Activated CD8-positive, alpha-beta memory T cell treated with anti-CD3 and anti-CD28 coated beads, Interleukin-2, amount 50 U/mL, for 48 hours (primary cell): Measurements from ENCODE around the gene TNFSF13.

Experiments
- DNase-seq: peaks from one replicate; pipeline ENCODE4 v3.0.0-alpha.2; 2020

The TNFSF13 gene

DNA sequence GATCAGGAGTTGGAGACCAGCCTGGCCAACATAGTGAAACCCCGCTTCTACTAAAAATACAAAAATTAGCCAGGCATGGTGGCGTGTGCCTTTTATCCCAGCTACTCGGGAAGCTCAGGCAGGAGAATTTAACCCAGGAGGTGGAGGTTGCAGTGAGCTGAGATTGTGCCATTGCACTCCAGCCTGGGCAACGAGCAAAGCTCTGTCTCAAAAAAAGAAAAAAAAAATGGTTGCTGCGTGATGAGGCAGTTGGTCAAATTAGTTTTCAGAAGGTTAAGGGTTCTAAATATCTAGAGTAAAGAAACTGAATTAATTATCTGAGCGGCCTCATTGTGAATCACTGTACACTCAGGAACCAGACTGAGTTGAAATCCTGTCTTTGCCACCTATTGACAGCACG, 17.4 kb downstream of the TNFSF13 start:
- DNase-seq: no peak

GRCh38 chr17:7576432-7576937, 17.9 kb downstream of the TNFSF13 start:
- no peak for DNase-seq

- DNase-seq: no peak
Observed at GRCh38 chr17:7577327-7578199, 19.0 kb downstream of the TNFSF13 start.

DNA sequence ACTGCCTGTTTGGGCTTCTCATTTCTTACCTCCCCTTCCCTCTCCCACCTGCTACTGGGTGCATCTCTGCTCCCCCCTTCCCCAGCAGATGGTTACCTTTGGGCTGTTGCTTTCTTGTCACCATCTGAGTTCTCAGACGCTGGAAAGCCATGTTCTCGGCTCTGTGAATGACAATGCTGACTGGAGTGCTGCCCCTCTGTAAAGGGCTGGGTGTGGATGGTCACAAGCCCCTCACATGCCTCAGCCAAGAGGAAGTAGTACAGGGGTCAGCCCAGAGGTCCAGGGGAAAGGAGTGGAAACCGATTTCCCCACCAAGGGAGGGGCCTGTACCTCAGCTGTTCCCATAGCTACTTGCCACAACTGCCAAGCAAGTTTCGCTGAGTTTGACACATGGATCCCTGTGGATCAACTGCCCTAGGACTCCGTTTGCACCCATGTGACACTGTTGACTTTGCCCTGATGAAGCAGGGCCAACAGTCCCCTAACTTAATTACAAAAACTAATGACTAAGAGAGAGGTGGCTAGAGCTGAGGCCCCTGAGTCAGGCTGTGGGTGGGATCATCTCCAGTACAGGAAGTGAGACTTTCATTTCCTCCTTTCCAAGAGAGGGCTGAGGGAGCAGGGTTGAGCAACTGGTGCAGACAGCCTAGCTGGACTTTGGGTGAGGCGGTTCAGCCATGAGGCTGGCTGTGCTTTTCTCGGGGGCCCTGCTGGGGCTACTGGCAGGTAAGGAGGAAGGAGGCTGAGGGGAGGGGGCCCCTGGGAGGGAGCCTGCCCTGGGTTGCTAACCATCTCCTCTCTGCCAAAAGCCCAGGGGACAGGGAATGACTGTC, 20.7 kb downstream of the TNFSF13 start, which contains the start of gene CD68:
TSS of gene CD68 (plus strand) at position 638 of the 833 bp plus-strand sequence. CDS start at position 678, 40 bp downstream.
- DNase-seq: peak; percentile 89

DNA sequence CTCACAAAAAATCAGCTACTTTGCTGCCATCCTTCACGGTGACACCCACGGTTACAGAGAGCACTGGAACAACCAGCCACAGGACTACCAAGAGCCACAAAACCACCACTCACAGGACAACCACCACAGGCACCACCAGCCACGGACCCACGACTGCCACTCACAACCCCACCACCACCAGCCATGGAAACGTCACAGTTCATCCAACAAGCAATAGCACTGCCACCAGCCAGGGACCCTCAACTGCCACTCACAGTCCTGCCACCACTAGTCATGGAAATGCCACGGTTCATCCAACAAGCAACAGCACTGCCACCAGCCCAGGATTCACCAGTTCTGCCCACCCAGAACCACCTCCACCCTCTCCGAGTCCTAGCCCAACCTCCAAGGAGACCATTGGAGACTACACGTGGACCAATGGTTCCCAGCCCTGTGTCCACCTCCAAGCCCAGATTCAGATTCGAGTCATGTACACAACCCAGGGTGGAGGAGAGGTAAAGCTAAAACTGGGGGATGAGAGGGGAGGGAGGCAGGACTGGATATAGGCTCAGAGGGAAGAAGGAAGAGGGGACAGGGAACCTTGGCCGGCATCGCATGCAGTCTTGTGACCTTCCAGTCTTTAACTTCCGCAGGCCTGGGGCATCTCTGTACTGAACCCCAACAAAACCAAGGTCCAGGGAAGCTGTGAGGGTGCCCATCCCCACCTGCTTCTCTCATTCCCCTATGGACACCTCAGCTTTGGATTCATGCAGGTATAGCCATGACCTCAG, 21.5 kb downstream of the TNFSF13 start:
- DNase-seq: no peak

DNA sequence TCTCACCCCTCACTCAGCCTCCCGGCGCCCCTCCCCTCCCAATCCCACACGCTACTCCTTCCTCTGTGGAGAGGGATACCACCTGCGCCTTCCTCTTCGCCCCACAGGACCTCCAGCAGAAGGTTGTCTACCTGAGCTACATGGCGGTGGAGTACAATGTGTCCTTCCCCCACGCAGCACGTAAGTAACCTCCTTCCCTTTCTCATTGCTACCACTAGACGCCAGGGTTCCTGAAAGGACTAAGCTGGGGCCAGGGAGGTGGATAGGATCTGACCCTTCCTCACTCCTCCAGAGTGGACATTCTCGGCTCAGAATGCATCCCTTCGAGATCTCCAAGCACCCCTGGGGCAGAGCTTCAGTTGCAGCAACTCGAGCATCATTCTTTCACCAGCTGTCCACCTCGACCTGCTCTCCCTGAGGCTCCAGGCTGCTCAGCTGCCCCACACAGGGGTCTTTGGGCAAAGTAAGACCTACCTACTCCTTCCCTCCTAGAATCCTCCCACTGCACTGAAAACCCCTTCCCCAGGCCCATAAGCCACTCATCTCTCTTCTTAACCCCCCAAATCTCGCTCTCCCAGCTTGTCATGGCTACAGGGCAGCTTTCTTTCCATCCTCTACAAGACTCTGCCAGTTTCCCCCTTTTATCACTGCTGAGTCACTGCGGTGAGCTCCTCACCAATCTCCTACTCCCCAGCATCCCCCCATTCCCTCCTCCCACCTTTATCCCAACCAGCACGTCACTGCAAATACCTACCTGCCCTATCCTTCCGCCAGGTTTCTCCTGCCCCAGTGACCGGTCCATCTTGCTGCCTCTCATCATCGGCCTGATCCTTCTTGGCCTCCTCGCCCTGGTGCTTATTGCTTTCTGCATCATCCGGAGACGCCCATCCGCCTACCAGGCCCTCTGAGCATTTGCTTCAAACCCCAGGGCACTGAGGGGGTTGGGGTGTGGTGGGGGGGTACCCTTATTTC, 22.3 kb downstream of the TNFSF13 start:
- no peak for DNase-seq

- DNase-seq: no peak
Observed at GRCh38 chr17:7582396-7583252, 24.1 kb downstream of the TNFSF13 start.

DNA sequence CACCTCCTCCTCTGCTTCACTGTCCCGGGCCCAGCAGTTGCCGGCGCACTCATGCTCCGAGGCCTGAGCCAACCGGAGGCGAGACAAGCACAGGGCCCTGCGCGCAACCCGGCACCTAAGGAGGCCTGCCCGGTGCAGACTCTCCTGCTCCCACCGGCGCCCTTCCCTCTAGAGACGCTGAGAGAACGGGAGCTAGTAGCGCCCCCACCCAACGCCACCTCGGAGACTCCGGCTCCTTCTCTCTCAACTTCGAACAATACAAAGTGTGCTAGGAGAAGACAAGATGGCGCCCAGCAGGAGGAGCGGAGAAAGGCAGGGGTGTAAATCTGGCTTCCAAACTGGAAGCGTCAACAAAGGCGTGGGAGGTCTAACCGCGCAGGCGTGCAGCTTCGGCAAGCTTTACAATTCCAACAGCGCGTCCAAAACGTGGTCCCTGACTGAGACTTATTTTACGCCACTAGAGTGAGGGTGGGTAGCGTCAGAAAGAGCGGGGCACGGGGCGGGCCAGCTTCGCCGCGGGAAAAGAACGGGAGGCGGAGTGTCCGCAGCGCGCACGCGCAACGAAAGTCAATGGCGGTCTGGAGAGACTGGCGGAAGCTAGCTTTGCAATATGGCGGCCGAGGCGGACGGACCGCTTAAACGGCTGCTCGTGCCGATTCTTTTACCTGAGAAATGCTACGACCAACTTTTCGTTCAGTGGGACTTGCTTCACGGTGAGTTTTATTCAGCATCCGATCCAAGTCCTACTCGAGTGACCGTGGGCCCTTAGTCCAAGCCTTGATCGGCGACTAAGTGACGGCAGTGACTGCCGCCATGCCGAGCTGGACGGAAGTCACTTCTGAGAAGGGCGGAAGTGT, 24.9 kb downstream of the TNFSF13 start, which contains the start of gene MPDU1:
TSS of gene MPDU1 (plus strand) at position 600 of the 857 bp plus-strand sequence. CDS start at position 611, 11 bp downstream.
- DNase-seq: peak; percentile 96

DNA sequence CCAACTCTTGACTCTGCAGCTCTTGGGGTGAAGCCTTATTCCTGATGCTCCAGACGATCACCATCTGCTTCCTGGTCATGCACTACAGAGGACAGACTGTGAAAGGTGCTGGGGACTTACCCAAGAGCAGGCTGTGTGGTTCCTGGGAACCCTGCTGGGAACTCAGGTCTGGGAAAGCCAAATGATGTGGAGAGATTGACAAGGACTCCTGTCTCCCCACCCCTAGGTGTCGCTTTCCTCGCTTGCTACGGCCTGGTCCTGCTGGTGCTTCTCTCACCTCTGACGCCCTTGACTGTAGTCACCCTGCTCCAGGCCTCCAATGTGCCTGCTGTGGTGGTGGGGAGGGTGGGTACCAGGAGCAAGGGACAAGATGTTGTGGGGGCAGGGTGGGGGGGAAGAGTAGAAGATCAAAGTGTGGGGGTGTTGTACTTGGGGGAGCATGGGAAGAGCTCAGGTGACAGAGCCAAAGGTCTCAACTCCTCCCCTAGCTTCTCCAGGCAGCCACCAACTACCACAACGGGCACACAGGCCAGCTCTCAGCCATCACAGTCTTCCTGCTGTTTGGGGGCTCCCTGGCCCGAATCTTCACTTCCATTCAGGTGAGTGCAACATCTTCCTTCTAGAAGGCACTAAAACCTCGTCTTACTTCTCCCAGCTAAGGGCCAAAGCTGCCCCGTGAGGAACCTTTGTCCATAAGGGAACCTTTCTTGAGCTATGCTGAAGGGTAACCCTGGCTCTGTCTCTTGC, 28.3 kb downstream of the TNFSF13 start:
- no peak for DNase-seq

DNA sequence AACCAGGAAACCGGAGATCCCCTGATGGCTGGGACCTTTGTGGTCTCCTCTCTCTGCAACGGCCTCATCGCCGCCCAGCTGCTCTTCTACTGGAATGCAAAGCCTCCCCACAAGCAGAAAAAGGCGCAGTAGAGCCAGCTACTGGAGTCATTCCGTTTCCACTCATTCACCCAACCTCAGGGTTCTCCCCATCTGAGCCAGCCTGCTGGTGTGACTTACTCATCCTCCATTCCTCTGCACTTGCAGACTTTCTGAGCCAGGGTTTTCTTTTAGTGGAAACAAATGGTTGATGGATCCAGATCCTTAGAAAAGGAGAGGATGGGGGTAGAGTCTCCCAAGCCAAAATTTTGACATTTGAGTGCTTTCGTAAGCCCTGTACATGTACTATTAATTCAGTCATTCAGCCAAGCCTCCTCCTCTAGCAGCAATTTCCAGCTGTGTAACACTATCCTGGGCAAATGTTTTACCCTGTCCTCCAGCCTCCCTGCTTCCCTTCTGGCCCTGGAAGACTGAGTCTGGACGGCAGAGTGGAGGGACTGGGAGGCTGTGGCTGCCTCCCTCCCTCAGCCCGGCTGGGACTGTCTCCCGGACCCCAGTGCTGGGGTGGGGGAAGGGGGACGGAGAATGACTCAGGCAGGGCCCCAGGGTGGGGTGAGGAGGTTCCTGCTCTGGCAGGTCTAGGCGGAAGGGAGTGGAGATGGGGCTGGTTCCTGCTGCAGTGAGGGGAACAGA, 29.0 kb downstream of the TNFSF13 start:
- DNase-seq: no peak

DNA sequence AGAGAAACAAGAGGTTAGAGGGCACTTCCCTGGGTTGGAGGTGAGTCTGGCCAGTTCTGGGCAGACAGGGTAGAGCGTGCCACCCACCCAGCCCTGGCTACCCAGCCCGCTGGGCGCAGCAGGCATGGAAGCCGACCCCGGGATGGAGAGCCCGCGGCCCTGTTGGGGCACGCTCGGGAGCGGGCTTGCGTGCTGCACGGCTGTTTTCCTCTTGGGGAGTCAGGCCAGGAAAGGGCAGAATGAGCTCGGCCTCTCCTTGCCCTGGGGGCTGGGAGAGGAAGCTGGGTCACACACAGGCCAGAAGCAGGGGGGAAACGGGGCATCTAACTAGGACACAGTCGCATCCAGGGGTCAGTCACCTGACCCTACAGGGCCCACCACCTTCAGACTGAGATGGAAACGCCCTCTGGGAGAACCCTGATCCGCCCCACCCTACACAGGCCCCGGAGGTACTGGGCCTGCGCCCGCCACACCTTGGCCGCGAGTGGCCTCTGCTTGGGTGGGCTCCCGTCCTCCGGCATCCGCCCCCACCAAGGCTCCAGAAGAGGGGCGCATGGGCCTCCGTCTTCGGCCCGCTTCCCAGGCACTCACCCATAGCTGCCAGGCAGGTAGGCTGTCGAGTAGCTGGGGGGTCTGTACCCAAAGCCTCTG, 30.1 kb downstream of the TNFSF13 start:
- DNase-seq: no peak

GRCh38 chr17:7589204-7589868, 30.8 kb downstream of the TNFSF13 start:
- peak; percentile 84 for DNase-seq

- DNase-seq: no peak
Observed at GRCh38 chr17:7589891-7590691, 31.5 kb downstream of the TNFSF13 start, which contains the start of gene SOX15. Gene SOX15 (minus strand): TSS chr17:7590094. CDS start chr17:7589676, 418 bp downstream.

- no peak for DNase-seq
Observed at GRCh38 chr17:7590743-7591142, 32.2 kb downstream of the TNFSF13 start.

GRCh38 chr17:7591596-7591995, 33.0 kb downstream of the TNFSF13 start:
- DNase-seq: no peak
